GM23338 (cell line): ENCODE results near the gene DCAF11. TPM values are rescaled to one million over a fixed set of nuclear protein-coding genes. Genes with fewer than 3 reads are reported as not detected.
A peak's percentile ranks its signal among the peaks of the same experiment; 100 is the strongest.

Source experiments
- ATAC-seq: fragments of 200-7000 bp; cut with Tn5 transposase; 3 replicates; pipeline ENCODE4 v1.9.1; 2020
- DNase-seq: peaks from one replicate; pipeline ENCODE4 v3.0.0-alpha.2; 2015; ENCODE audit warnings: low spot score
- H2AFZ ChIP-seq: fragments of 200-600 bp; sonication (generic); 2 replicates; pipeline ENCODE4 v1.8.0; 2016; ENCODE audit warnings: antibody characterized with exemption, mild to moderate bottlenecking, moderate library complexity
- H3F3A ChIP-seq: fragments of 200-600 bp; sonication (generic); replicated peaks from 2 replicates; pipeline ENCODE4 v1.8.0; 2017; ENCODE audit warnings: antibody characterized with exemption, mixed run types, low read depth
- H3K27ac ChIP-seq: fragments of 200-600 bp; sonication (generic); 2 replicates; pipeline ENCODE4 v1.6.1; 2016; ENCODE audit warnings: low read depth
- H3K27me3 ChIP-seq: fragments of 200-600 bp; sonication (generic); 2 replicates; pipeline ENCODE4 v1.8.0; 2016; ENCODE audit warnings: mild to moderate bottlenecking, mixed run types, moderate library complexity; ENCODE audit not compliant: insufficient read depth
- H3K36me3 ChIP-seq: fragments of 200-600 bp; sonication (generic); 2 replicates; pipeline ENCODE4 v1.8.0; 2016; ENCODE audit warnings: mild to moderate bottlenecking; ENCODE audit not compliant: insufficient read depth
- H3K4me1 ChIP-seq: fragments of 200-600 bp; sonication (generic); 2 replicates; pipeline ENCODE4 v1.8.0; 2016; ENCODE audit warnings: mild to moderate bottlenecking, moderate library complexity; ENCODE audit not compliant: insufficient read depth
- H3K4me2 ChIP-seq: fragments of 200-600 bp; sonication (generic); 2 replicates; pipeline ENCODE4 v1.7.1; 2017; ENCODE audit warnings: mixed run types
- H3K4me3 ChIP-seq: fragments of 200-600 bp; sonication (generic); 2 replicates; pipeline ENCODE4 v1.6.1; 2016; ENCODE audit warnings: mixed run types
- H3K79me2 ChIP-seq: fragments of 200-600 bp; sonication (generic); replicated peaks from 2 replicates; pipeline ENCODE4 v1.8.0; 2017; ENCODE audit warnings: mild to moderate bottlenecking; ENCODE audit not compliant: insufficient read depth
- H3K9me2 ChIP-seq: fragments of 200-600 bp; sonication (generic); 2 replicates; pipeline ENCODE4 v1.8.0; 2017; ENCODE audit not compliant: insufficient read depth
- H4K20me1 ChIP-seq: fragments of 200-600 bp; sonication (generic); replicated peaks from 2 replicates; pipeline ENCODE4 v1.8.0; 2017; ENCODE audit warnings: mild to moderate bottlenecking; ENCODE audit not compliant: insufficient read depth
- H3K27ac Mint-ChIP-seq: 2 replicates; pipeline ENCODE4 v1.8.0; 2020; ENCODE audit warnings: inconsistent platforms, mild to moderate bottlenecking, moderate library complexity, mixed read lengths
- H3K27me3 Mint-ChIP-seq: 3 replicates; pipeline ENCODE4 v1.8.0; 2022; ENCODE audit warnings: low read depth, mild to moderate bottlenecking, moderate library complexity, mixed read lengths, inconsistent platforms; ENCODE audit not compliant: insufficient read depth, poor library complexity
- H3K36me3 Mint-ChIP-seq: 3 replicates; pipeline ENCODE4 v1.8.0; 2021; ENCODE audit warnings: low read depth, mild to moderate bottlenecking, inconsistent platforms, moderate library complexity, mixed read lengths
- H3K4me1 Mint-ChIP-seq: 3 replicates; pipeline ENCODE4 v1.8.0; 2020; ENCODE audit warnings: mild to moderate bottlenecking, inconsistent platforms, mixed read lengths
- H3K4me3 Mint-ChIP-seq: 3 replicates; pipeline ENCODE4 v1.8.0; 2021; ENCODE audit warnings: moderate library complexity, mild to moderate bottlenecking, inconsistent platforms, mixed read lengths
- H3K9me3 Mint-ChIP-seq: 3 replicates; pipeline ENCODE4 v1.8.0; 2020; ENCODE audit warnings: moderate library complexity, mild to moderate bottlenecking, inconsistent platforms, mixed read lengths
- CREB1 ChIP-seq: fragments of 250-450 bp; sonication (Bioruptor Pico); IDR thresholded peaks from 2 replicates; pipeline ENCODE4 v1.5.0; 2020; ENCODE audit warnings: low read depth, mild to moderate bottlenecking, moderate library complexity
- ETS1 ChIP-seq: IDR thresholded peaks from 2 replicates; pipeline ENCODE4 v1.6.1; 2016; ENCODE audit warnings: antibody characterized with exemption
- EZH2 ChIP-seq: fragments of 200-600 bp; sonication (generic); IDR thresholded peaks from one replicate; pipeline ENCODE4 v1.8.0; 2017; ENCODE audit warnings: antibody characterized with exemption, mild to moderate bottlenecking, low read depth; ENCODE audit not compliant: unreplicated experiment
- JUNB ChIP-seq: IDR thresholded peaks from one replicate; pipeline ENCODE4 v1.6.1; 2016; ENCODE audit warnings: antibody characterized with exemption; ENCODE audit not compliant: unreplicated experiment
- NANOG ChIP-seq: IDR thresholded peaks from 2 replicates; pipeline ENCODE4 v1.6.1; 2016; ENCODE audit warnings: antibody characterized with exemption, borderline replicate concordance
- POLR2AphosphoS5 ChIP-seq: IDR thresholded peaks from 2 replicates; pipeline ENCODE4 v1.6.1; 2016; ENCODE audit warnings: antibody characterized with exemption, low read depth
- ZNF114 ChIP-seq: fragments of 250-450 bp; sonication (Bioruptor Pico); IDR thresholded peaks from 2 replicates; pipeline ENCODE4 v1.5.0; 2020; ENCODE audit warnings: mild to moderate bottlenecking, moderate library complexity
- ZNF331 ChIP-seq: fragments of 250-450 bp; sonication (Bioruptor Pico); IDR thresholded peaks from 2 replicates; pipeline ENCODE4 v1.5.0; 2020; ENCODE audit warnings: low read depth, mild to moderate bottlenecking, moderate library complexity
- ZNF462 ChIP-seq: fragments of 250-450 bp; sonication (Bioruptor Pico); IDR thresholded peaks from 2 replicates; pipeline ENCODE4 v1.5.0; 2020; ENCODE audit warnings: mild to moderate bottlenecking, moderate library complexity
- polyA plus RNA-seq: library from polyadenylated mRNA; unstranded; fragments of >200 nt; fragmentation: Nextera tagmentation; extraction: Ambion mirVana; gene quantifications from 2 replicates; pipeline ENCODE4 v1.2.1, GENCODE V29; 2016
- total RNA-seq: library from RNA; depleted of rRNA; stranded (reverse); fragments of >200 nt; shearing (Covaris generic); gene quantifications from 2 replicates; pipeline ENCODE4 v1.2.3, GENCODE V29; 2014

The DCAF11 gene
- total and polyA plus RNA-seq, 2 experiments from 2014 or later, result 18.6 to 93.2 TPM

- TF ChIP-seq ZNF114 (no peak), ETS1 (no peak), ZNF331 (no peak), CREB1 (CRISPR knock-in tag) (no peak), ZNF462 (CRISPR knock-in tag) (no peak)
Measured at GRCh38 chr14:24080142-24080530, 34.4 kb upstream of the DCAF11 start (continued).

- Mint-ChIP-seq H3K27ac (peak overlapping the region; percentile 80; the same call in 1 of the 2 replicates), H3K36me3 (no peaks in the 10 kb centered on the region; the same call in 2 of the 3 replicates), H3K9me3 (no peaks in the 10 kb centered on the region), H3K4me3 (peak overlapping the region; percentile 76), H3K4me1 (peaks cover 41% of the 10 kb centered on the region), H3K27me3 (peaks cover 35% of the 10 kb centered on the region)
- Histone ChIP-seq H3K9me2 (no peaks in the 10 kb centered on the region), H3F3A (peaks cover 15% of the 10 kb centered on the region; the same call in 1 of the 2 replicates), H3K36me3 (no peaks in the 10 kb centered on the region), H4K20me1 (no peaks in the 10 kb centered on the region), H2AFZ (peak overlapping the region; percentile 94), H3K27me3 (peaks cover 14% of the 10 kb centered on the region; the same call in 1 of the 2 replicates), H3K4me3 (peak overlapping the region; percentile 83), H3K27ac (peak overlapping the region; percentile 78; the same call in 1 of the 2 replicates), H3K4me2 (peak overlapping the region; percentile 95), H3K79me2 (no peaks in the 10 kb centered on the region), H3K4me1 (peaks cover 19% of the 10 kb centered on the region)
- peak; percentile 75 for ATAC-seq
- DNase-seq, result peak; percentile 81
- TF ChIP-seq CREB1 (CRISPR knock-in tag) (no peak), ZNF114 (no peak), JUNB (no peak), POLR2AphosphoS5 (peak; percentile 81), EZH2 (no peak), NANOG (no peak)
Measured at GRCh38 chr14:24080888-24081738, 33.5 kb upstream of the DCAF11 start.
